GM13976 (cell line): ENCODE data around the gene MAP3K14.

Source experiments
- DNase-seq: peaks from one replicate; pipeline ENCODE4 v3.0.0; 2012; ENCODE audit warnings: low spot score
- in situ Hi-C: fragments of 300-500 bp; cut with MboI; formaldehyde crosslinking; loops from one replicate; pipeline ENCODE4 v1.12.0; 2022; ENCODE audit warnings: low sequenced_read_pairs, mixed read lengths, inconsistent platforms; ENCODE audit not compliant: unreplicated experiment
- TF ChIP-seq, protein P1 (sequence below): IDR thresholded peaks from 2 replicates; pipeline ENCODE4 v1.5.1; 2012; ENCODE audit warnings: borderline replicate concordance, mild to moderate bottlenecking; ENCODE audit not compliant: insufficient read depth; ENCODE audit errors: extremely low read depth, missing control alignments, control extremely low read depth

The MAP3K14 gene

DNA sequence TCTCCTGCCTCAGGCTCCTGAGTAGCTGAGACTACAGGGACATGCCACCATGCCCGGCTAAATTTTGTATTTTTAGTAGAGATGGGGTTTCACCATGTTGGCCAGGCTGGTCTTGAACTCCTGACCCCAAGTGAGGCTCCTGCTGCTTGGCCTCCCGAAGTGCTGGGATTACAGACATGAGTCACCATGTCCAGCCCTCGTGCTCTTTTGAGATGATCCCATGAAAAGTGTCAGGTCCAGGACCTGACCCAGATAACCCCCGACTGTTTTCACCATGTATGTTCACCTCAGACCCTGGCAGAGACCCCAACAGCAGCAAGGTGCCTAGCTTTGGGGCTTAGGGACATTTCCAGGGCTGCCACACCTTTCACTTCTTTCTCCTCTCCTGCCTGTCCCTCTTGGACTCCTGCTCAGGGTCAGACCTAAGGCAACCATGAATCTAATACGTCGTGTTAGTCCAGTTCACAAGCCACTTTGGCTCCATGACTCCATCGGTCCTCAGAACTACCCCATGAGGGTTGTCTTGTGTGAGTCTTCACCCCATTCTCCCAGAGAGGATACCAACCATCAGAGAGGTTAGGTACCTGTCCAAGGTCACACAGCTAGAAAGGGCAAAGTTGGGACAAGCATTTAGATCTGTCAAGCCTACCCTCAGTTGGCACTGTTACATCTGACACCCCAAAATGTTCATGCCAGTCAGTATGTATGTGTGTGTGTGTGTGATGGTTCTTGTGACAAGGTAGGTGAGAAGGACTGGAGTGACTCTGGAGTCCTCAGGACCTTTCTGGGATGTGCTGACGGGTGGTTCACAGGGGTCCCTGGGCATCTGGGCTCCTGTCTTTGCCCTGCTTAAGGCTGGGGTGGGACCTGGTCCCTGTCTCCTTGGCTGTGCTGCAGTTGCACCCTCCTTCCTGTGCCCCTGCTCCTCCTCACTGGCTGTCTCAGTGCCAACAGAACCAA lies 23.1 kb upstream of the MAP3K14 start:
- TF ChIP-seq, protein P1, sequence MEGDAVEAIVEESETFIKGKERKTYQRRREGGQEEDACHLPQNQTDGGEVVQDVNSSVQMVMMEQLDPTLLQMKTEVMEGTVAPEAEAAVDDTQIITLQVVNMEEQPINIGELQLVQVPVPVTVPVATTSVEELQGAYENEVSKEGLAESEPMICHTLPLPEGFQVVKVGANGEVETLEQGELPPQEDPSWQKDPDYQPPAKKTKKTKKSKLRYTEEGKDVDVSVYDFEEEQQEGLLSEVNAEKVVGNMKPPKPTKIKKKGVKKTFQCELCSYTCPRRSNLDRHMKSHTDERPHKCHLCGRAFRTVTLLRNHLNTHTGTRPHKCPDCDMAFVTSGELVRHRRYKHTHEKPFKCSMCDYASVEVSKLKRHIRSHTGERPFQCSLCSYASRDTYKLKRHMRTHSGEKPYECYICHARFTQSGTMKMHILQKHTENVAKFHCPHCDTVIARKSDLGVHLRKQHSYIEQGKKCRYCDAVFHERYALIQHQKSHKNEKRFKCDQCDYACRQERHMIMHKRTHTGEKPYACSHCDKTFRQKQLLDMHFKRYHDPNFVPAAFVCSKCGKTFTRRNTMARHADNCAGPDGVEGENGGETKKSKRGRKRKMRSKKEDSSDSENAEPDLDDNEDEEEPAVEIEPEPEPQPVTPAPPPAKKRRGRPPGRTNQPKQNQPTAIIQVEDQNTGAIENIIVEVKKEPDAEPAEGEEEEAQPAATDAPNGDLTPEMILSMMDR, result no peak
- in situ Hi-C loops, result no loop called here
- DNase-seq, result no peak

DNA sequence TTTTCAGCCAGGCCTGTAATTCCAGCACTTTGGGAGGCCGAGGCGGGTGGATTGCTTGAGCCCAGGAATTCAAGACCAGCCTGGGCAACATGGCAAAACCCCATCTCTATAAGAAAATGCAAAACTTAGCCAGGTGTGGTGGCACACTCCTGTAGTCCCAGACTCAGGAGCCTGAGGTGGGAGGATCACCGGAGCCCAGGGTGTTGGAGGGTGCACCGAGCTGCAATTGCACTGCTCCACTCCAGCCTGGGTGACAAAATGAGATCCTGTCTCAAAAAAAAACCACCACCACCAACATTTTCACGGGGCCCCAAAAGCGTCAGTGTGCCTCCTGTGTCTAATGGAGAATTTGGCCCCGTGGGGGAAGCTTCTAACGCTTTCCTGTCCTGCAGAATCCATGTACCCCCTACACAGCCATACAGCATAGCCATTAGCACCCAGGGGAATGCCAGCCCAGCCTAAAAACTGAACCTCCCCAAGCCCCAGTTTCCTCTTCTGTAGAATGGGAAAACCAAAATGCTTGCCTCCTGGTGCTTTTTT lies 22.2 kb upstream of the MAP3K14 start:
- TF ChIP-seq, protein P1, result no peak
- in situ Hi-C loops, result no loop called here
- no peak for DNase-seq

DNA sequence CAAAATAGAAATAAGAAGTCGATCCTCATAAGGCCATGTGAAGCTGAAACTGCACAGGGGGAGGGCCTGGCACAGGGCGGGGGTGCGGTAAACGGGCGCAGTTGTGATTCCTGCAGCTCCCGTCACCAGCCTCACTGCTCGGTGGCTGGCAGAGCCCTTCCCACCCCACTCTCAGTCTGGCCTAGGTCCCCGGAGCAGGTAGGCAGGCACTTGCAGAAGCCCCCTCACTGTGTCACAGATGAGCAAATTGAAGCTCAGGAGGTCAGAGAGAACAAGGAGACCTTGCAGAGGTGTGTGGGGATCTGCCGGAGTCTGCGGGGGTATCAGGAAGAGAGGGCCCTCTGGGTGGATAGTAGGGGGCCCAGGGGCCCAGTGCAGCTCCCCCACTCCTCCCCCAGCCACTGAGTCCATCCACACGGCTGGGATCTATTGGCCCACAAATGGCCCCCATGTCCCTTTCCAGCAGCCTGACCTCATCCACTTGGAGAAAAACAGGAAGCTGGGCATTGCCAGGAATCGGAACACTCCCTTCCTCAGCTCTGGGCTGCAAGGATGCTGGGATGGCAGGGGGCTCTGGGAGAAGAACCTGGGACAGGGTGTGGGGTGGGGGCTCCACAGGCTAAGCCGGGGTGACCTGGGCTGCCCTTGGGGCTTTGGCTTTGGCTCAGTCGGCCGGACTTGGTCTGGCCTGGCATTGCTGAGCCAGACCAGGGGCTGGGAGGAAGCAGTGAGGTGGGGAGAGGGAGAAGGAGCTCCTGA lies 21.4 kb upstream of the MAP3K14 start:
- in situ Hi-C loops, result no loop called here
- TF ChIP-seq, protein P1, result no peak
- no peak for DNase-seq

DNA sequence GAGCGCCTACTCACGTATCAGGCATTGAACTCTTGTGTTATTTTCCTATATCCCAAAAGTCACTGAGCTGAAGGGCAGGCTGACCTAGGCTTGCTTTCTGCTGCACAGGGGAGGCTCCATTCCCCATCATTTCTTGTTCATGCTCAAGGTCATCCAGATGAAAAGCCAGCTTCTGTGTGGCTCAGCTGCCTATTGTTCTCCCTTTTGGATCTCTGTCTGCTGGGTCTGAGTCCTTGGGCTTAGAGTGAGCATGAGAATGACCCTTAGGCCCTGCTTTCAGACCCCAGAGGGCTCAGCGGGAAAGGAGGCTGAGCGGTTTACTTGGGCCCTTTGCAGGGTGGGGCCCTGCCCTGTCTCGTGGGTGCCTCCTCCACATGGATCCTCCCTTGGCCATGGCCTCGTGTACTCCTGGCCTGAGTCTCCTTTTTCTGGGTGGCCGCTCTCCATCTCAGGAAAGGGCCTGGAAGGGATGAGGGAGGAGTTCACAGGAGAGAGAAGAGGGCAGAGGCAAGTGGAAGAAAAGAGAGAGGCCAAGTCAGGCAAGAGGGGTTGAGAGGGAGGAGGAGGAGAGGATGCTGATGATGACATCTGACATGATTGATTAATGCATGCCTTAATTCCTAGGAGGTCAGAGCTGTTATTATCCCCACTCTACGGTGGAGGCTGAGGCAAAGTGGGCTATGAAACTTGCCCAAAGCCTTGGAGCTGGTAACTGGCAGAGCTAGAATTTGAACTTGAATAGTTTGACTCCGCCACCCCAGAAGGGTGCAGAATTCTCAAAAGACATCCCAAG lies 19.8 kb upstream of the MAP3K14 start:
- TF ChIP-seq, protein P1, result no peak
- in situ Hi-C loops, result no loop called here
- DNase-seq, result no peak

DNA sequence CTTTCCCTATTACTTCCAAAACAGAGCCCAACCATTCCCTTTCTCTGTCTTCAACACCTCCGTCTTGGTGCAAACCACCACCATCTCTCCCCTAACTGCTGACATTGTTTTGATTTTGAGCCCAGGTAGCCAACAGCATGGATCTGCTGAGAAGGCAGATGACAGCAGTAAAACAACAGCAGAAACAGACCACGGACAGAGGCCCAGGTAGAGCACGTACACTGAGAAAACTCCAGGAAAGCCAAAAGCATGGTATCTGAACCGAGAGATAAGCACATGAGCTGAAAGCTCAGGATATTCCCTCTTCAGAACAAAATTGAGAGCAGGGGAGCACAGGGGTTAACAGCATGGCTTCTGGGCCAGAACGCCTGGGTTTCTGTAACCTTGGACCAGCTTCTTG lies 18.9 kb upstream of the MAP3K14 start:
- in situ Hi-C loops, result no loop called here
- TF ChIP-seq, protein P1, result no peak
- DNase-seq, result no peak
